Measurements from ENCODE around the gene C16orf74.

Gene C16orf74

DNA sequence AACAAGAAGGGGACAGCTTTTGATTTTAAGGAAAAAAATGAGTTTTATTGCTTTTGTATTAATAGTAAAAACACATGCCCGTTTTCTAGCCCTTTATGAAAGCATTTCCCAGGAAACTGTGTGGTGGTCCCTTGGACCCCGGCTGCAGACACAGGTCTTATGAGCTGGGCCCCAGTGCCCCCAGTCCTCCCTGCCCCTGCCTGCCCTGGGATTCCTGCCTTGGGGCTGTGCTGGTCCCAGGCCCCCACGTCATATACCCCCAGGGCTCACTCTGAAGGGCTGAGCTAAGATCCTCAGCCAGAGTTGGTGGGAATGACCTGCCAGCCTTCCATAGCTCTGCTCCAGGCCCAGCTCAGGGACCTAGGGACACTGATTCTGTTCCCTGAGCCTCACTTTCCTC lies 92.9 kb downstream of the C16orf74 start:
- DNase-seq (ENCODE audit: low read depth in 2 of 2), result no peak
